Muscle layer of duodenum (tissue), 2 donors: Measurements from ENCODE around the gene EXOC7.

Experiments
- H3K27ac ChIP-seq: one replicate; pipeline ENCODE4 v1.7.0; 2013; ENCODE audit warnings: mild to moderate bottlenecking, low read length
- H3K27me3 ChIP-seq: one replicate; pipeline ENCODE4 v1.7.0; 2013; ENCODE audit warnings: low read depth, mild to moderate bottlenecking, control low read depth, low read length
- H3K36me3 ChIP-seq, 2 donors: one replicate each; pipeline ENCODE4 v1.7.0; 2013; ENCODE audit warnings: low read length in 2 of 2, control low read depth in 1 of 2, mild to moderate bottlenecking in 1 of 2; ENCODE audit not compliant: insufficient read depth in 2 of 2, control insufficient read depth in 1 of 2
- H3K4me1 ChIP-seq, 2 donors: one replicate each; pipeline ENCODE4 v1.7.0; 2013; ENCODE audit warnings: low read length in 2 of 2, mild to moderate bottlenecking in 2 of 2, control low read depth in 1 of 2, moderate library complexity in 1 of 2; ENCODE audit not compliant: insufficient read depth in 2 of 2, control insufficient read depth in 1 of 2
- H3K4me3 ChIP-seq, 2 donors: one replicate each; pipeline ENCODE4 v1.7.0; 2013; ENCODE audit warnings: low read length in 2 of 2, low read depth in 1 of 2, mild to moderate bottlenecking in 1 of 2
- H3K9me3 ChIP-seq, 2 donors: one replicate each; pipeline ENCODE4 v1.7.0; 2013; ENCODE audit warnings: low read length in 2 of 2, control low read depth in 1 of 2, mild to moderate bottlenecking in 1 of 2; ENCODE audit not compliant: control insufficient read depth in 1 of 2
- donor health status: healthy.

EXOC7 gene

GRCh38 chr17:76106703-76107102 lies 3.1 kb upstream of the EXOC7 start:
- Histone ChIP-seq H3K4me1 (peaks cover 3 to 20% of the 10 kb centered on the region in 2 donors), H3K27me3 (no peaks in the 10 kb centered on the region), H3K9me3 (no peaks in the 10 kb centered on the region), H3K4me3 (no peak overlapping the region), H3K27ac (no peak overlapping the region), H3K36me3 (peaks cover 0 to 2% of the 10 kb centered on the region in 2 donors)

GRCh38 chr17:76104896-76105231 lies 1.3 kb upstream of the EXOC7 start:
- Histone ChIP-seq H3K36me3 (peaks cover 11% of the 10 kb centered on the region in 2 donors), H3K27ac (no peak overlapping the region), H3K9me3 (no peaks in the 10 kb centered on the region), H3K27me3 (no peaks in the 10 kb centered on the region), H3K4me3 (no peak overlapping the region), H3K4me1 (peaks cover 3 to 20% of the 10 kb centered on the region in 2 donors)

GRCh38 chr17:76104140-76104895 lies 731 bp upstream of the EXOC7 start:
- H3K4me3 ChIP-seq: peak overlapping the region; percentile 88 to 91
- H3K27ac ChIP-seq: peak overlapping the region; percentile 53
- no peaks in the 10 kb centered on the region for H3K27me3 ChIP-seq
- H3K9me3 ChIP-seq: no peaks in the 10 kb centered on the region
- H3K36me3 ChIP-seq: peaks cover 17% of the 10 kb centered on the region in 2 donors
- H3K4me1 ChIP-seq: peaks cover 3 to 20% of the 10 kb centered on the region in 2 donors

GRCh38 chr17:76102944-76103273 lies 678 bp downstream of the EXOC7 start:
- Histone ChIP-seq H3K36me3 (peaks cover 17 to 19% of the 10 kb centered on the region in 2 donors), H3K27ac (peak overlapping the region; percentile 53), H3K4me3 (peak overlapping the region; percentile 88 to 91), H3K9me3 (no peaks in the 10 kb centered on the region), H3K27me3 (no peaks in the 10 kb centered on the region), H3K4me1 (peaks cover 3 to 20% of the 10 kb centered on the region in 2 donors)

- Histone ChIP-seq H3K27me3 (no peaks in the 10 kb centered on the region), H3K36me3 (peaks cover 37 to 62% of the 10 kb centered on the region in 2 donors), H3K27ac (no peak overlapping the region), H3K4me3 (no peak overlapping the region), H3K9me3 (no peaks in the 10 kb centered on the region), H3K4me1 (peaks cover 0 to 8% of the 10 kb centered on the region in 2 donors)
These were observed 5.8 kb downstream of the EXOC7 start for GRCh38 chr17:76097716-76098295.

GRCh38 chr17:76095943-76096342 lies 7.6 kb downstream of the EXOC7 start:
- Histone ChIP-seq H3K4me1 (no peaks in the 10 kb centered on the region), H3K27me3 (no peaks in the 10 kb centered on the region), H3K9me3 (no peaks in the 10 kb centered on the region), H3K27ac (no peak overlapping the region), H3K4me3 (no peak overlapping the region), H3K36me3 (peaks cover 29 to 71% of the 10 kb centered on the region in 2 donors)

GRCh38 chr17:76094046-76094445 lies 9.5 kb downstream of the EXOC7 start:
- peaks cover 32 to 79% of the 10 kb centered on the region in 2 donors for H3K36me3 ChIP-seq

GRCh38 chr17:76092526-76093413 lies 10.8 kb downstream of the EXOC7 start:
- H3K4me3 ChIP-seq: no peak overlapping the region
- no peaks in the 10 kb centered on the region for H3K4me1 ChIP-seq
- H3K36me3 ChIP-seq: peaks cover 43 to 89% of the 10 kb centered on the region in 2 donors
- no peaks in the 10 kb centered on the region for H3K27me3 ChIP-seq
- no peaks in the 10 kb centered on the region for H3K9me3 ChIP-seq
- H3K27ac ChIP-seq: no peak overlapping the region

More at GRCh38 chr17:76094046-76094445, 9.5 kb downstream of the EXOC7 start:
- Histone ChIP-seq H3K9me3 (no peaks in the 10 kb centered on the region), H3K4me1 (no peaks in the 10 kb centered on the region), H3K4me3 (no peak overlapping the region), H3K27ac (no peak overlapping the region), H3K27me3 (no peaks in the 10 kb centered on the region)

- Histone ChIP-seq H3K27ac (no peak overlapping the region), H3K36me3 (peaks cover 49 to 91% of the 10 kb centered on the region in 2 donors), H3K4me1 (no peaks in the 10 kb centered on the region), H3K9me3 (no peaks in the 10 kb centered on the region), H3K4me3 (no peak overlapping the region), H3K27me3 (no peaks in the 10 kb centered on the region)
These were observed 11.9 kb downstream of the EXOC7 start for GRCh38 chr17:76091526-76092286.

- no peak overlapping the region for H3K4me3 ChIP-seq
- H3K27ac ChIP-seq: no peak overlapping the region
- no peaks in the 10 kb centered on the region for H3K4me1 ChIP-seq
- H3K36me3 ChIP-seq: peaks cover 57 to 92% of the 10 kb centered on the region in 2 donors
- no peaks in the 10 kb centered on the region for H3K9me3 ChIP-seq
- no peaks in the 10 kb centered on the region for H3K27me3 ChIP-seq
These were observed 13.0 kb downstream of the EXOC7 start for GRCh38 chr17:76090517-76091129.
